ENCODE data around the gene USF3.

Gene USF3

DNA sequence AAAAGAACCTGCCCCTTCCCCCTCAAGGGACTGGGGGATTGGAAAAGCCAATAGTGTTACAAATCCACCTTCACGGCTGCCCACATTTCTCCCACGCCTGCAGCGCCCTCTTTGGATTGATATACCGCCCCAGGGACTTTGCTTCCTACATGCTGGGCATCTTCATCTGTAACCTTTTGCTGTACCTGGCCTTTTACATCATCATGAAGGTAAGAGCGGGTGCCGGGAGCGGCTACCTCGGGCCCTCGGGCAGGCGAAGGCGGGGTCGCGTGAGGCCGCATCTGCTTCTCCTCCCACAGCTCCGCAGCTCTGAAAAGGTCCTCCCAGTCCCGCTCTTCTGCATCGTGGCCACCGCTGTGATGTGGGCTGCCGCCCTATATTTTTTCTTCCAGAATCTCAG lies 73.1 kb downstream of the USF3 start:
- Histone ChIP-seq H3K27ac (no peak overlapping the region), H3K27me3 (no peaks in the 10 kb centered on the region), H3K4me2 (no peak overlapping the region), H3K4me1 (no peaks in the 10 kb centered on the region), H3K9me3 (no peaks in the 10 kb centered on the region), H4K20me1 (no peaks in the 10 kb centered on the region), H3K4me3 (no peak overlapping the region), H3K36me3 (no peaks in the 10 kb centered on the region), H3K9ac (no peak overlapping the region)
- no peak for TF ChIP-seq Cebpa-rat (IDR thresholded peaks at IDR 0.05)

DNA sequence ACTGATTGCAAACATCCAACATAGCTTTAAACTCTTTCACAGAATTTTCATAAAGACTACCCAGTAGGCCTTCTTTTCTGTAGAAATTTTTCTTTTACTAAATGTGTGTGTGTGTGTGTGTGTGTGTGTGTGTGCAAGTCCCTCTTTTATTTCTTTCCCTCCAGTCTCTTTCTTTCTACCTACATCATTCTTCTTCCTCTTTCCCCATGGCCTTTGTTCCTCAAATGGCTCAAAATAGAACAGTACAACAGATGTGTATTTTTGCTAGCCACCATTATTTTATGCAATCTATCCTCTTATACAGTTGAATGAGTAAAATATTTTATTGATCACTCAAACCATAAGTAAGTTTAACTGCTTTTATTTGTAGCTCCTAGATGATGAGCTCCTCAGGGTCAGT lies 76.4 kb downstream of the USF3 start:
- H3K4me3 ChIP-seq = no peak overlapping the region
- H3K4me1 ChIP-seq = no peaks in the 10 kb centered on the region
- no peaks in the 10 kb centered on the region for H3K9me3 ChIP-seq
- no peaks in the 10 kb centered on the region for H3K27me3 ChIP-seq
- TF ChIP-seq Cebpa-rat (IDR thresholded peaks at IDR 0.05) = no peak
- no peaks in the 10 kb centered on the region for H4K20me1 ChIP-seq
- H3K36me3 ChIP-seq = no peaks in the 10 kb centered on the region
- H3K27ac ChIP-seq = no peak overlapping the region
- H3K4me2 ChIP-seq = no peak overlapping the region
- H3K9ac ChIP-seq = no peak overlapping the region

DNA sequence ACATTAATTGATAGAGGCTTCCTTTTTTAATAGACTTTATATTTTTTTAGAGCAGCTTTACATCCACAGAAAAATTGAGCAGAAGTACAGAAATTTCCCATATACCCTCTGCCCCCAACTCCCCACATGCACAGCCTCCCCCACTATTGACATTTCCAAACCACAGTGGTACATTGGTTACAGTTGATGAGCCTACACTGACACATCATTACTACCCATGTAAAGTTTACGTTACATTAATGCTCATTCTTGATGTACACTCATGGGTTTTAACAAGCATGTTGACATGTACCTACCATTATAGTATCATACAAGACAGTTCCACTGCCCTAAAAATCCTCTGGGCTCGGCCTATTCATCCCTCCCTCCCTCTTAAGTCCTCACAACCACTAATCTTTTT lies 78.7 kb downstream of the USF3 start:
- Histone ChIP-seq H3K27ac (no peak overlapping the region), H4K20me1 (no peaks in the 10 kb centered on the region), H3K4me1 (no peaks in the 10 kb centered on the region), H3K36me3 (no peaks in the 10 kb centered on the region), H3K4me2 (no peak overlapping the region), H3K9ac (no peak overlapping the region), H3K4me3 (no peak overlapping the region), H3K9me3 (no peaks in the 10 kb centered on the region), H3K27me3 (no peaks in the 10 kb centered on the region)
- no peak for TF ChIP-seq Cebpa-rat (IDR thresholded peaks at IDR 0.05)

DNA sequence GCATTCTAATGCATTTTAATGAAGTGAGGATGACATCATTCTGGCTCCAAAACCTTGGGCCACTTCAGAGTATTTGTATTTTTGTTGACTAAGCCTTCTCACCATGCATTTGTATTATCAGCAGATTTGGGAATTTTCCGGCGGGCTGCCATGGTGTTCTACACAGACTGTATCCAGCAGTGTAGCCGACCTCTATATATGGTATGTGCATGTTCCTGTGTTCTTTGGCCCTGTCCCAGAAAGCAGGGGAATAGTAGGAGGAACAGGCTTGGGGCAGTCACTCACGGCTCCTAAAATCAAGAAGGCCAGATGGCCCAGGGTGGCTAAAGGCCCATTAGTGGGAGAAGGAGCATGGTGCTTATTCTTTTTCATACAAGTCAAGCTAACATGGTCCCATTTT lies 80.5 kb downstream of the USF3 start:
- no peak overlapping the region for H3K4me3 ChIP-seq
- H4K20me1 ChIP-seq = no peaks in the 10 kb centered on the region
- no peaks in the 10 kb centered on the region for H3K9me3 ChIP-seq
- H3K4me2 ChIP-seq = no peak overlapping the region
- no peaks in the 10 kb centered on the region for H3K4me1 ChIP-seq
- no peaks in the 10 kb centered on the region for H3K27me3 ChIP-seq
- no peak overlapping the region for H3K27ac ChIP-seq
- no peak for TF ChIP-seq Cebpa-rat (IDR thresholded peaks at IDR 0.05)
- no peaks in the 10 kb centered on the region for H3K36me3 ChIP-seq
- no peak overlapping the region for H3K9ac ChIP-seq

DNA sequence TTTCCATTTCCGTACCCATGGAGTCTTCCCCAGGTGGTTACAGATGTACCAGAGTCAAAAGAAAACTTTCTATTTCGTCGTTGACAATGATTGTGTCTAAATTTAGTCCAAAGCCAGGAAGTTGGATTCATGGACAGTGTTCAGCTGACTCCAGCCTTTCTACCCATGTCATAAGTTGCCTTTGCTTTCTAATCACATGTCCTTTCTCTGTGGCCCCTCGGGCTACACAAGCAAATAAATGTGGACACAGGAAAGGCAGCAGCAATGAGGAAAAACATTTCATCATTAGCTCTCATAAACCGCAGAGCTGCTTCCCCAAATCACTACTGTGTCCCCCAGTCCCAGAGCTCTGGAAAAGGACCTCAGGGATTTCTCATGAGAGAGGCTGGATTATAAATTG lies 82.0 kb downstream of the USF3 start:
- Histone ChIP-seq H3K36me3 (no peaks in the 10 kb centered on the region), H3K27ac (no peak overlapping the region), H3K4me1 (no peaks in the 10 kb centered on the region), H3K27me3 (no peaks in the 10 kb centered on the region), H3K4me3 (no peak overlapping the region), H4K20me1 (no peaks in the 10 kb centered on the region), H3K4me2 (no peak overlapping the region), H3K9ac (no peak overlapping the region), H3K9me3 (no peaks in the 10 kb centered on the region)
- TF ChIP-seq Cebpa-rat (IDR thresholded peaks at IDR 0.05) = no peak

DNA sequence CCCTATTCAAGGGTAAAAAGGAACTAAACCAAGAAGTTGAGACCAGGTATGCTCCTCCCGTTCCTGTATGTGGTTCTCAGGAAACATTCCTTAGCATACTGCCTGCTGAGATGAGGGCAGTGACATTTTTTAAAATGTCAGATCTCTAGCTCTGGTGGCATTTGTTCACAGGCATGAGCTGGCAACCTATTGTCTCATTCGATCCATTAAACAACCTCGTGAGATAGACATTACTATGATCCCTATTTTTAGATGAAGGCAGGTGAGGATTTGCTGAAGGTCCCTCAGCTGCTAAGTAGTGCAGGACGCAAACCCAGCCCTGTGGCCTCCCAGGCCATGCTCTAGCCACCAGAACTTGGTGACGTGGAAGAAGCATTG lies 89.2 kb downstream of the USF3 start:
- peak overlapping the region; percentile 66 for H3K4me2 ChIP-seq
- H3K36me3 ChIP-seq = no peaks in the 10 kb centered on the region
- H3K4me1 ChIP-seq = peaks cover 19% of the 10 kb centered on the region
- no peak overlapping the region for H3K4me3 ChIP-seq
- H3K27ac ChIP-seq = no peak overlapping the region
- H3K27me3 ChIP-seq = no peaks in the 10 kb centered on the region
- no peak overlapping the region for H3K9ac ChIP-seq
- H3K9me3 ChIP-seq = no peaks in the 10 kb centered on the region
- no peaks in the 10 kb centered on the region for H4K20me1 ChIP-seq
- TF ChIP-seq Cebpa-rat (IDR thresholded peaks at IDR 0.05) = no peak

DNA sequence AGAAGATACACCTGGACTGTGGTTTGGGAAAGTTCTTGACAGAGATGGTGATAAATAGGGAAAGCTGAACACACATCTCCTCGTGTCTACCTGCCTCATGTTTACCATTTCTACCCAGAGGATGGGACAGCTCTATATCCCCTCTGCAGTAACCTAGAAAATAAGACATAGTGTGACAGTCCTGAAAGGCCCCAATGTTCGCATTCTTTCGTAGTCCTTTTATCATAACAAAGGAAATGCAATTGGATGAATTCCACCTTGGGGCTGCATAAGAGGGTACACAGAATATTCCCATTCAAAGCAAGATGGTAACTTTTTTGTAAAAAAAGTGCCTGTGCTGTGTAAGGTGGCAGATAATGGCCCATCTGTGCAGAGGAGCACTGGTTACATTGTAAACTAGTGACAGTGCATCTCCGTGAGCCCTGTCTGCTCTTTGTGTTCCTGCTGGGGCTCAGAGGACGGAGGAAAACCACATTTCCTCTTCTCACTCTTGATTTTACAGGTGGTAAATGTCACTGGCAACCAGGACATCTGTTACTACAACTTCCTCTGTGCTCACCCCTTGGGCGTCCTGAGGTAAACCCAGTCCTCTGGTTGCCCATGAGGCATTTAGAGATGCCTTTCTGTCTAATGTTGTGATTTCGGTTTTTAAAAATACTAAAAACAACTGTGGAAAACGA lies 89.8 kb downstream of the USF3 start:
- H3K27ac ChIP-seq = no peak overlapping the region
- peak overlapping the region; percentile 66 for H3K4me2 ChIP-seq
- no peak for TF ChIP-seq Cebpa-rat (IDR thresholded peaks at IDR 0.05)
- H3K27me3 ChIP-seq = no peaks in the 10 kb centered on the region
- H3K9ac ChIP-seq = no peak overlapping the region
- H3K4me1 ChIP-seq = peaks cover 19% of the 10 kb centered on the region
- no peaks in the 10 kb centered on the region for H4K20me1 ChIP-seq
- no peak overlapping the region for H3K4me3 ChIP-seq
- H3K9me3 ChIP-seq = no peaks in the 10 kb centered on the region
- no peaks in the 10 kb centered on the region for H3K36me3 ChIP-seq

DNA sequence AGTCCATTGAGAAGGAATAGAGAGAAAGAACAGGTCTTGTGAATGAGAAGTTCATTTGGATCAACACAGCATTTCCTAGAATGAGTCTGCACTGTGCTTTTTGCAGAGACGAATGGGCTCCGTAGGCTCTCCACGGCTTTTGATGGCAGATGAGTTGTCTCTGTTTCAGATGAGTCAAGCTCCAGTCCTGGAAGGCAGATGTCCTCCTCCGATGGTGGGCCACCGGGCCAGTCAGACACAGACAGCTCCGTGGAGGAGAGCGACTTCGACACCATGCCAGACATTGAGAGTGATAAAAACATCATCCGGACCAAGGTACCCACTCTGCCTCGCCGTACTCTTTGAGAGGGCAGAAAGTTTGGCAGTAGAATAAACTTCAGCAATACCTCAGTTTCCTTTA lies 93.6 kb downstream of the USF3 start:
- Histone ChIP-seq H3K9me3 (no peaks in the 10 kb centered on the region), H3K4me2 (no peak overlapping the region), H4K20me1 (no peaks in the 10 kb centered on the region), H3K9ac (no peak overlapping the region), H3K36me3 (no peaks in the 10 kb centered on the region), H3K4me1 (peaks cover 19% of the 10 kb centered on the region), H3K27ac (no peak overlapping the region), H3K4me3 (no peak overlapping the region), H3K27me3 (no peaks in the 10 kb centered on the region)
- no peak for TF ChIP-seq Cebpa-rat (IDR thresholded peaks at IDR 0.05)

DNA sequence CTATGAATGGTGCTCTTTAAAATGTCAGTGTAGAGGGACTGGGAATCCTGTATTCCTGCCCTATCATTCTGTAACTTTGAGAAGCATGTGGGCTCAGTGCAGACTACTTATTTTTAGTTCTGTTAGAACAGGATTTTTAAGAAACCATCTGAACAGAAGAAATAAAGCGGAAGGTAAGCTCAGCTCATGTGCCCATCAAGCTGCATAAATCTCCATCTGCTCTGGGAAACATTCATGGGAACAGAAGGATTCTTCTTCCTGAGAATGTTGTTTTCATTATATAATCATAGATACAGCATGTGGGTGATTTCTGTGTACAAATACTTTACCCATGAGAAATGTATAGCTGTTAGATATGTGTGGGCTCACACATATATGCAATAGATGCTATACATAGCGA lies 94.2 kb downstream of the USF3 start:
- no peak overlapping the region for H3K9ac ChIP-seq
- no peak for TF ChIP-seq Cebpa-rat (IDR thresholded peaks at IDR 0.05)
- H3K9me3 ChIP-seq = no peaks in the 10 kb centered on the region
- no peak overlapping the region for H3K27ac ChIP-seq
- no peaks in the 10 kb centered on the region for H4K20me1 ChIP-seq
- no peaks in the 10 kb centered on the region for H3K27me3 ChIP-seq
- H3K4me1 ChIP-seq = peaks cover 14% of the 10 kb centered on the region
- no peak overlapping the region for H3K4me2 ChIP-seq
- H3K4me3 ChIP-seq = no peak overlapping the region
- H3K36me3 ChIP-seq = no peaks in the 10 kb centered on the region

DNA sequence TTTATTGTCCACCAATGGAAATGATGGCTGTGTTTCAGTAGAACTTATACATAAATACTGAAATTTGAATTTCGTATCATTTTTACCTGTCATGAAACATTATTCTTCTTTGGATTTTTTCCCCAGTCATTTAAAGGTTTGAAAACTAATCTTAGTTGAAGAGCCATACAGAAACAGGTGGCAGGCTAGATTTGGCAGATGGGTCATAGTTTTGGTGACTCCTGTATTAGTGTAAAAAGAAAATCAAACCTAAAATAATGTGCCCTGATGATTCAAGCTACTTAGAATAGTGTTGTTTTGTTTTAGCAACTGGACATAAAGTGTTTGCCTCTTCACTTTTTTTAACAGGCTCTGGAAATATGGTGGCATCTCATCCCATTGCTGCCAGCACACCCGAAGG lies 95.2 kb downstream of the USF3 start:
- H3K4me3 ChIP-seq = no peak overlapping the region
- no peak overlapping the region for H3K27ac ChIP-seq
- H3K4me1 ChIP-seq = peaks cover 4% of the 10 kb centered on the region
- no peaks in the 10 kb centered on the region for H4K20me1 ChIP-seq
- H3K9me3 ChIP-seq = no peaks in the 10 kb centered on the region
- H3K4me2 ChIP-seq = no peak overlapping the region
- TF ChIP-seq Cebpa-rat (IDR thresholded peaks at IDR 0.05) = no peak
- no peak overlapping the region for H3K9ac ChIP-seq
- no peaks in the 10 kb centered on the region for H3K36me3 ChIP-seq
- H3K27me3 ChIP-seq = no peaks in the 10 kb centered on the region

Data from BLaER1 (cell line).